ENCODE data around the gene TXLNA.

GRCh38 chr1:32239790-32240139 lies 60.3 kb downstream of the TXLNA start:
- TF ChIP-seq CTCF (conservative IDR thresholded peaks at IDR 0.05; ENCODE audit: low read length) (no peak), EZH2phosphoT487 (IDR thresholded peaks at IDR 0.05; ENCODE audit: borderline replicate concordance, low read depth, low read length) (no peak)

Data from OCI-LY7 (cell line).